ENCODE measurements around the gene LRMDA.

- TF ChIP-seq ZBTB1 (tag by site-specific recombination; IDR thresholded peaks at IDR 0.05): no peak
- no peak for TF ChIP-seq CTCF (tag by site-specific recombination; IDR thresholded peaks at IDR 0.05)
- no peak for TF ChIP-seq ZNF629 (tag by site-specific recombination; IDR thresholded peaks at IDR 0.05)
- no peak for TF ChIP-seq ZNF530 (tag by site-specific recombination; IDR thresholded peaks at IDR 0.05; ENCODE audit: low read depth)
- no peak for TF ChIP-seq HIC1 (tag by site-specific recombination; IDR thresholded peaks at IDR 0.05)
- no peak for TF ChIP-seq ZNF660 (tag by site-specific recombination; IDR thresholded peaks at IDR 0.05)
- TF ChIP-seq ZNF416 (tag by site-specific recombination; IDR thresholded peaks at IDR 0.05): no peak
- no peak for TF ChIP-seq RBAK (tag by site-specific recombination; IDR thresholded peaks at IDR 0.05)
- TF ChIP-seq ZNF274 (IDR thresholded peaks at IDR 0.05; ENCODE audit: low read length): no peak
- no peak for TF ChIP-seq ZNF274 (tag by site-specific recombination; IDR thresholded peaks at IDR 0.05; ENCODE audit: borderline replicate concordance)
Observed at GRCh38 chr10:75446508-75446907, 15.1 kb downstream of the LRMDA start.
